ENCODE results near the gene ZNF205. TPM values are rescaled to one million over a fixed set of nuclear protein-coding genes. Genes with fewer than 3 reads are reported as not detected.

ZNF205 gene
- total RNA-seq, 4 donors from 2014 or later: 19.4 to 29.2 (median 21.5) TPM

DNA sequence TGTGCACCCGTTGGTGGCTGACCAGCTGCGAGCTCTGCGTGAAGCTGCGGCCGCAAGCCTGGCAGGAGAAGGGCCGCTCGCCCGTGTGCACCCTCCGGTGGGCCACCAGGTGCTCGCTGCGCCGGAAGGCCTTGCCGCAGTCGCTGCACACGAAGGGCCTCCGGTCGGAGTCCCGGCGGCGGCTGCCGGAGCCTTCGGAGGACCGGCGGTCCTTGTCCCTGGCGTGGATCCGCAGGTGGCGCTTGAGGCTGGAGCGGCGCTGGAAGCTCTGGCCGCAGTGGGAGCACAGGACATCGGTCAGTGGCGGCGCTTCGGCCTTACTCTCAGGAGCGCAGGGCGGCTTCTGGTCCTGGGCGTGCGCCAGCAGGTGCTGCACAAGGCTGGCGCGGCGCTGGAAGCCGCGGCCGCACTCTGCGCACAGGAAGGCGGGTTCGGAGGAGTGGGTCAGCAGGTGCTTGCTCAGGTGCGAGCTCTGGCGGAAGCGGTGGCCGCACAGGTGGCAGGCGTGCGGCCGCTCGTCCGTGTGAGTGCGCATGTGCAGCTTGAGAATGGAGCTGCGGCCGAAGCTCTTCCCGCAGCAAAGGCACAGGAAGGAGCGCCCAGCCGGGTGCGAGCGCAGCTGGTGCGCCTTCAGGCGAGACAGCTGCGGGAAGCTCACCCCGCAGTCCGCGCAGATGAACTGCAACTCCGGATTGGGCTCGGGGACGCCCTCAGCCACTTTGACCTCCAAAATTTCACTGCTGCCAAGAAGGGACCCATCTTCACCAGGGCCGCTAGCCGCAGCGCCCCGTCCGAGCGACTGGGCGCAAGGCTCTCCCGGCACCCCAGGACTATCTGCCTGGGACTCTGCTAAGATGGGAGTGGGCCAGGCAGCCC, 22.4 kb upstream of the ZNF205 start:
- Histone ChIP-seq H3K27ac (no peak overlapping the region), H3K9me3 (no peaks in the 10 kb centered on the region), H3K4me3 (no peak overlapping the region), H3K36me3 (no peaks in the 10 kb centered on the region), H3K27me3 (peaks cover 0 to 32% of the 10 kb centered on the region in 2 donors), H3K4me1 (peaks cover 0 to 10% (median 0%) of the 10 kb centered on the region in 4 donors)
- 96 to 97% methylated on average over 58 to 79 of the region's 81 CpGs for WGBS, 2 donors
- DNase-seq (ENCODE audit: low spot score in 2 of 2): no peak
- no peak for TF ChIP-seq POLR2A (IDR thresholded peaks at IDR 0.05)
- no peak for TF ChIP-seq CTCF (IDR thresholded peaks at IDR 0.05)
- TF ChIP-seq EP300 (IDR thresholded peaks at IDR 0.05): no peak

DNA sequence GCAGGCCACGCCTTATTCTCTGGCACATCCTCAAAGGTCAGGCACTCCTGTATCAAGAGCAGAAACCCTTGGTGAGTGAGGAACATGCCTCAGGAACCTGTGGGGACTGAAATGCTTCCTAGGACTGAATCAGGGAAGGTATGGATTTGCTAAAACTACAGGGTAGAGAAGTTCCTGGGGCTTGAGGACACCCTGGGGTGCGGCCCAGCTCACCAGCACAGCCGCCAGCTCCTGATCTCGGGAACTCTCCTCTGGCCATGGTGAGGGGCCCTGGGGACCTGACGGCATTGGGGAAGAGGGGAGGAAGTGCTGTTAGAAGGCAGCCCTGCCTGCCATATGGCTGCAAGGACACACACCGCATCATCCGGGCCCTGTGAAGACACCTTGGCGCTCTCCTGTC, 20.8 kb upstream of the ZNF205 start:
- no peaks in the 10 kb centered on the region for H3K9me3 ChIP-seq
- no peak overlapping the region for H3K4me3 ChIP-seq
- no peaks in the 10 kb centered on the region for H3K36me3 ChIP-seq
- H3K4me1 ChIP-seq: peaks cover 0 to 10% (median 0%) of the 10 kb centered on the region in 4 donors
- no peak for TF ChIP-seq CTCF (IDR thresholded peaks at IDR 0.05)
- no peak for TF ChIP-seq POLR2A (IDR thresholded peaks at IDR 0.05)
- TF ChIP-seq EP300 (IDR thresholded peaks at IDR 0.05): no peak
- no peak overlapping the region for H3K27ac ChIP-seq
- WGBS, 2 donors: 71 to 86% methylated on average over 7 to 8 of the region's 8 CpGs
- peaks cover 0 to 32% of the 10 kb centered on the region in 2 donors for H3K27me3 ChIP-seq
- no peak for DNase-seq (ENCODE audit: low spot score in 2 of 2)

GRCh38 chr16:3092501-3092941, 19.9 kb upstream of the ZNF205 start:
- no peak for DNase-seq (ENCODE audit: low spot score in 2 of 2)

DNA sequence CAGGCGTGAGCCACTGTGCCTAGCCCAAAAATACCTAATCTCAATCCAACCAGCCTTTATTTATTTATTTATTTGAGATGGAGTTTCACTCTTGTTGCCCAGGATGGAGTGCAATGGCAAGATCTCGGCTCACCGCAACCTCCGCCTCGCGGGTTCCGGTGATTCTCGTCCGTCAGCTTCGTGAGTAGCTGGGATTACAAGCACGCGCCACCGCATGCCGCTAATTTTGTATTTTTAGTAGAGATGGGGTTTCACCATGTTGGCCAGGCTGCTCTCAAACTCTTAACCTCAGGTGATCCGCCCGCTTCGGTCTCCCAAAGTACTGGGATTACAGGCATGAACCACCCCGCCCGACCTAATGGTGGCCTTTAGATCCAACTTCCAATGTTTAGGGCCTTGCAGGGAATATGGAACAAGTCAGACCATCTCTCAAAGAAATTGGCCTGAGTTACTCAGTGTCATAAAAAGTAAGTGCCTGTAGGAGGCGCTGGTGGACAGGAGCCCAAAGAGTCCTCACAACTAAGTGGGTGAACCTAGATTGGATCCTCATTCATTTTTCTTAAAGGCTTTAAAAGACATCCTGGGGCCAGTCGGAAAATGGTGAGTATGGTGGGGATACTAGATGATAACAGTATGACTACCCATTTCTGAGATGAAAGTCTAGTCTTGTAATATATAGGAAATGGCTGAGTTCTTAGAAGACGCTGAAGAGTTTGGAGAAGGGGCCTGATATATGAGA, 17.9 kb upstream of the ZNF205 start:
- 88 to 92% methylated on average over 22 of the region's 22 CpGs for WGBS, 2 donors
- H3K27me3 ChIP-seq: peaks cover 0 to 54% of the 10 kb centered on the region in 2 donors
- DNase-seq (ENCODE audit: low spot score in 2 of 2): no peak
- H3K9me3 ChIP-seq: no peaks in the 10 kb centered on the region
- no peak overlapping the region for H3K4me3 ChIP-seq
- no peaks in the 10 kb centered on the region for H3K36me3 ChIP-seq
- no peaks in the 10 kb centered on the region for H3K4me1 ChIP-seq
- no peak overlapping the region for H3K27ac ChIP-seq
- peak in 2 of 5 experiments; percentile 35 to 39 for TF ChIP-seq CTCF (IDR thresholded peaks at IDR 0.05)
- no peak for TF ChIP-seq EP300 (IDR thresholded peaks at IDR 0.05)

More at GRCh38 chr16:3092501-3092941, 19.9 kb upstream of the ZNF205 start:
- TF ChIP-seq CTCF (IDR thresholded peaks at IDR 0.05) (no peak), EP300 (IDR thresholded peaks at IDR 0.05) (no peak), POLR2A (IDR thresholded peaks at IDR 0.05) (no peak)
- Histone ChIP-seq H3K27me3 (peaks cover 0 to 38% of the 10 kb centered on the region in 2 donors), H3K4me1 (peaks cover 0 to 4% (median 0%) of the 10 kb centered on the region in 4 donors), H3K27ac (no peak overlapping the region), H3K9me3 (no peaks in the 10 kb centered on the region), H3K36me3 (no peaks in the 10 kb centered on the region), H3K4me3 (no peak overlapping the region)
- 61 to 63% methylated on average over 13 to 19 of the region's 20 CpGs for WGBS, 2 donors

DNA sequence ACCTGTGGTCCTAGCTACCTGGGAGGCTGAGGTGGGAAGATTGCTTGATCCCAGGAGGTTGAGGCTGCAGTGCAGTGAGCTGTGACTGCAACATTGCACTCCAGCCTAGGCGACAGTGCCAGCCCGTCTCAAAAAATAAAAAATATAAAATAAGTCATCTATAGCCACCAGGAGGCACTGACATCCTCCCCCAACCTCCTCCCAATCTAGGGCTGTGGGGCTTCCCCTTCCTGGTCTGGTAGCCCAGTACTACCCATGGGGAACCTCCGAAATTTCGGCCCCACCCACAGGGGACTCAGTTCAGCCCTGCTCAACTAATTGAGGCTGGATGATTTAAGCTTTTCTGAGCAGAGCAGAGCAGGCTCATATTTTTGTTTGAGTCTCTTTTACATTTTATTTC, 16.5 kb upstream of the ZNF205 start:
- no peak overlapping the region for H3K27ac ChIP-seq
- WGBS, 2 donors: 29 to 39% methylated on average over 4 of the region's 4 CpGs
- H3K4me3 ChIP-seq: no peak overlapping the region
- H3K9me3 ChIP-seq: no peaks in the 10 kb centered on the region
- H3K27me3 ChIP-seq: peaks cover 0 to 66% of the 10 kb centered on the region in 2 donors
- H3K36me3 ChIP-seq: no peaks in the 10 kb centered on the region
- TF ChIP-seq CTCF (IDR thresholded peaks at IDR 0.05): peak in 1 of 5 experiments; percentile 7
- TF ChIP-seq EP300 (IDR thresholded peaks at IDR 0.05): no peak
- H3K4me1 ChIP-seq: peaks cover 0 to 7% (median 2%) of the 10 kb centered on the region in 4 donors
- no peak for DNase-seq (ENCODE audit: low spot score in 2 of 2)
